ENCODE measurements around the gene HOXD12. TPM values are rescaled to one million over a fixed set of nuclear protein-coding genes. Genes with fewer than 3 reads are reported as not detected.

HOXD12 gene
- not detected for total RNA-seq

- WGBS: 6% methylated on average over 34 of the region's 70 CpGs
- TF ChIP-seq POLR2AphosphoS5 (IDR thresholded peaks at IDR 0.05) (no peak), EP300 (IDR thresholded peaks at IDR 0.05) (no peak), POLR2A (IDR thresholded peaks at IDR 0.05; ENCODE audit: low read depth) (no peak), CTCF (IDR thresholded peaks at IDR 0.05) (no peak)
- no peak for DNase-seq (ENCODE audit: extremely low spot score)
- intact Hi-C loops (cut with DNase I): no loop called here
- Histone ChIP-seq H3K27ac (replicated peaks in 1 of 4) (no peak within 1 kb of the TSS), H3K4me1 (peaks cover 21 to 57% (median 54%) of the 10 kb centered on the region in 4 donors), H3K4me3 (no peak within 1 kb of the TSS), H3K36me3 (no peaks in the 10 kb centered on the region), H3K27me3 (peaks cover 6 to 100% (median 96%) of the 10 kb centered on the region in 4 donors), H3K9me3 (no peaks in the 10 kb centered on the region)
Measured at GRCh38 chr2:176099728-176100546, at the start of gene HOXD12. Gene HOXD12, plus strand, starts transcription at chr2:176099795. Its CDS starts 7 bp downstream, at chr2:176099802.

- Histone ChIP-seq H3K4me3 (no peak overlapping the region), H3K36me3 (no peaks in the 10 kb centered on the region), H3K9me3 (no peaks in the 10 kb centered on the region), H3K27me3 (peaks cover 0 to 38% (median 0%) of the 10 kb centered on the region in 4 donors), H3K4me1 (no peaks in the 10 kb centered on the region), H3K27ac (replicated peaks in 1 of 4) (no peak overlapping the region)
- intact Hi-C loops (cut with DNase I): no loop called here
- no peak for DNase-seq (ENCODE audit: extremely low spot score)
- 31% methylated on average over 1 of the region's 1 CpG for WGBS
- no peak for TF ChIP-seq CTCF (IDR thresholded peaks at IDR 0.05)
- TF ChIP-seq EP300 (IDR thresholded peaks at IDR 0.05): no peak
- TF ChIP-seq POLR2AphosphoS5 (IDR thresholded peaks at IDR 0.05): no peak
- TF ChIP-seq POLR2A (IDR thresholded peaks at IDR 0.05; ENCODE audit: low read depth): no peak
Measured at GRCh38 chr2:176056406-176056805, 43.2 kb upstream of the HOXD12 start.

GRCh38 chr2:176063958-176064357 is 35.6 kb upstream of the HOXD12 start:
- Histone ChIP-seq H3K27me3 (peaks cover 0 to 89% (median 29%) of the 10 kb centered on the region in 4 donors), H3K36me3 (no peaks in the 10 kb centered on the region), H3K4me1 (peaks cover 21 to 23% (median 23%) of the 10 kb centered on the region in 4 donors), H3K4me3 (no peak overlapping the region), H3K9me3 (no peaks in the 10 kb centered on the region), H3K27ac (replicated peaks in 1 of 4) (no peak overlapping the region)
- DNase-seq (ENCODE audit: extremely low spot score): peak; percentile 17
- 40% methylated on average over 2 of the region's 2 CpGs for WGBS
- intact Hi-C loops (cut with DNase I): no loop called here
- no peak for TF ChIP-seq POLR2A (IDR thresholded peaks at IDR 0.05; ENCODE audit: low read depth)

GRCh38 chr2:176066645-176067588 is 32.7 kb upstream of the HOXD12 start:
- H3K36me3 ChIP-seq: no peaks in the 10 kb centered on the region
- H3K27me3 ChIP-seq: peaks cover 0 to 96% (median 58%) of the 10 kb centered on the region in 4 donors
- TF ChIP-seq POLR2A (IDR thresholded peaks at IDR 0.05; ENCODE audit: low read depth) (no peak), POLR2AphosphoS5 (IDR thresholded peaks at IDR 0.05) (no peak), EP300 (IDR thresholded peaks at IDR 0.05) (no peak), CTCF (IDR thresholded peaks at IDR 0.05) (no peak)
- H3K27ac ChIP-seq (replicated peaks in 1 of 4): no peak overlapping the region
- no peak for DNase-seq (ENCODE audit: extremely low spot score)
- peak overlapping the region; percentile 26 to 46 (median 38) for H3K4me3 ChIP-seq
- intact Hi-C loops (cut with DNase I): no loop called here
- peaks cover 21 to 30% (median 28%) of the 10 kb centered on the region in 4 donors for H3K4me1 ChIP-seq
- H3K9me3 ChIP-seq: no peaks in the 10 kb centered on the region
- WGBS: 22% methylated on average over 28 of the region's 56 CpGs

All from esophagus muscularis mucosa (tissue), 4 donors.